Thymus (tissue), 11 donors: ENCODE data around the gene ASCC1. TPM values are rescaled to one million over a fixed set of nuclear protein-coding genes. Genes with fewer than 3 reads are reported as not detected.

ENCODE experiments used
- DNase-seq, 9 donors: peaks; one replicate each; pipeline ENCODE4 v3.0.0-alpha.2; 2013; ENCODE audit warnings: low spot score in 9 of 9, low read depth in 6 of 9, missing footprints in 1 of 9
- H3K27ac ChIP-seq, 2 donors: one replicate each; pipeline ENCODE4 v1.5.1; 2013; ENCODE audit warnings: control low read depth in 1 of 2, low read depth in 1 of 2, low read length in 1 of 2, mild to moderate bottlenecking in 1 of 2, moderate library complexity in 1 of 2
- H3K27me3 ChIP-seq, 2 donors: one replicate each; pipeline ENCODE4 v1.5.1; 2013; ENCODE audit warnings: low read length in 1 of 2; ENCODE audit not compliant: control insufficient read depth in 2 of 2, insufficient read depth in 1 of 2
- H3K36me3 ChIP-seq, 2 donors: one replicate each; pipeline ENCODE4 v1.5.1; 2013; ENCODE audit warnings: low read length in 1 of 2, mild to moderate bottlenecking in 1 of 2, moderate library complexity in 1 of 2; ENCODE audit not compliant: control insufficient read depth in 2 of 2, insufficient read depth in 2 of 2
- H3K4me1 ChIP-seq, 2 donors: one replicate each; pipeline ENCODE4 v1.5.1; 2013; ENCODE audit warnings: low read length in 2 of 2; ENCODE audit not compliant: control insufficient read depth in 2 of 2, insufficient read depth in 2 of 2
- H3K4me3 ChIP-seq, 2 donors: one replicate each; pipeline ENCODE4 v1.5.1; 2013; ENCODE audit warnings: low read length in 2 of 2, control low read depth in 1 of 2, mild to moderate bottlenecking in 1 of 2
- H3K9me3 ChIP-seq, 2 donors: one replicate each; pipeline ENCODE4 v1.5.1; 2013; ENCODE audit warnings: low read length in 1 of 2, mild to moderate bottlenecking in 1 of 2; ENCODE audit not compliant: control insufficient read depth in 2 of 2, insufficient read depth in 1 of 2
- WGBS: extraction: QIAGEN DNeasy Blood & Tissue Kit; methylation state at CpG from one replicate; pipeline ENCODE4 v1.1.7; 2013; 5-methylcytosine and 5-hydroxymethylcytosine counted together
- polyA plus RNA-seq: library from polyadenylated mRNA; stranded (reverse); fragments of 200-250 nt; gene quantifications from one replicate; pipeline ENCODE4 v1.2.3, GENCODE V29; 2013
- total RNA-seq: library from RNA; stranded (reverse); fragments of 120-200 nt; gene quantifications from one replicate; pipeline ENCODE4 v1.2.4, GENCODE V29; 2013
- donor health status: healthy.

ASCC1 gene
- total and polyA plus RNA-seq, 2 donors, result 22.1 to 29.7 TPM

DNA sequence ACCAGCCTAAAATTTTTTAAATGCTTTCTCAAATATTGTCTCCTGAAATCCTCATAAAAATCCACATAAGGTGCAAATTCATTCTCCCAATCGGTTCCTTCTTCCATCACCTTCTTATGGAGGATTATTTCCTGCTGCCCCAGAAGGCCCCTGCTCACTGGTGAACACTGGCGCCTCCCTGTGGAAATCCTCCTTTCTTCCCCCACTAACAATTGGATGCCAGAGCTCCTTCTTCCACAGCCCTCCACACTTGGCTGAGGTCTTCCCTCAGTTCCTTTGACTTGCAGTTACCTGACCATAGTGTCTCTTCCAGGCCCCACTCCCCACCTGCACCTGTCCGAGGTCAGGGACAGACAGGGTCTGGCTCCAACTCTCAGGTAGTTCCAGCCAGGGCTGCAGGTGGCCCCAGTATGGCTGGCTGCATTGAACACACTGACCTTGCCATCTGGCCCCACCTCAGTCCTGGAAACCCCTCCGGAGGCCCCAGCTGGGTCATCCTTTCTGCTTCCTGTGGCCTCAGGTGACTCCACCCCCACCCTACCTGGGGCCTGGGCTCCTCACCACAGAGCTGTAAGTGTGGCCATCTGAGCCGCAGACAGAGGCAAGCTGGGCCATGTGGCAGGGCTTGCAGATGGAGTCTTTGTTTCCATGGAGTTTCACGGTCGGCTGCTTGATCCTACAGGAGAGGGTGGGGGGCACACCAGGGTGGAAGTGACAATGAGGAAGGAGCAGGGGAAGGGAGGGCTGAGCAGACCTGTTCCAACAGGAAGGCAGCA is 146.1 kb downstream of the ASCC1 start:
- no peak overlapping the region for H3K4me3 ChIP-seq
- peaks cover 69 to 95% of the 10 kb centered on the region in 2 donors for H3K36me3 ChIP-seq
- DNase-seq, result no peak
- 55% methylated on average over 7 of the region's 7 CpGs for WGBS
- peak overlapping the region in 1 of 2 donors; percentile 45 for H3K27ac ChIP-seq
- no peaks in the 10 kb centered on the region for H3K27me3 ChIP-seq
- peaks cover 6 to 74% of the 10 kb centered on the region in 2 donors for H3K4me1 ChIP-seq
- H3K9me3 ChIP-seq, result peaks cover 0 to 6% of the 10 kb centered on the region in 2 donors

DNA sequence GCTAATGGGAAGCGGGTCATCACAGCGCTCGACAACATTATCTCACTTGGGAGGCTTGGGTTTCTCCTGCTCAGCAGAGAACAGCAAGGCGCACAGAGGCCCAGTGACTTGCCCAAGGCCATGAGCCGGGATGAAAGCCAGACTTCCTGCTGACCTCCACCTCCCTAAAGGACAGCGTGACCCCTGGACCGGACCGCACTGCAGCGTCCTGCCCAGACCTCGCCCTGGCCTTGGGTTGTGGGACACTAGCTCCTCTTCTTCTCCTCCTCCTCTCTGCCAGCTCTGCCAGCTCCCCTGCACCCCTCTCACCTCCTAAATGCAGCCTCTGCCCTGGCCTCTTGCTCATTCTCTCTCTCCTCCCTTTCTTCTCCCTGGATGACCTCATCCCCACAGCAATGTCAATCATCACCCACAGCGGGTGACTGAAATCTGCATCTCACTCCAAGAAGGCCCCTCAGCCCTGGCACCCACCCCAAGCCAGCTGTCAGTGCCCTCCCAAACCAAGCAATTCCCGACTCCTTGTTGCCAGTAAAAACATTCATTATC is 147.1 kb downstream of the ASCC1 start:
- Histone ChIP-seq H3K9me3 (peaks cover 0 to 6% of the 10 kb centered on the region in 2 donors), H3K4me1 (peaks cover 2 to 67% of the 10 kb centered on the region in 2 donors), H3K27me3 (no peaks in the 10 kb centered on the region), H3K36me3 (peaks cover 67 to 91% of the 10 kb centered on the region in 2 donors), H3K4me3 (no peak overlapping the region), H3K27ac (peak overlapping the region; percentile 17 to 42)
- DNase-seq, result no peak
- 86% methylated on average over 12 of the region's 12 CpGs for WGBS

DNA sequence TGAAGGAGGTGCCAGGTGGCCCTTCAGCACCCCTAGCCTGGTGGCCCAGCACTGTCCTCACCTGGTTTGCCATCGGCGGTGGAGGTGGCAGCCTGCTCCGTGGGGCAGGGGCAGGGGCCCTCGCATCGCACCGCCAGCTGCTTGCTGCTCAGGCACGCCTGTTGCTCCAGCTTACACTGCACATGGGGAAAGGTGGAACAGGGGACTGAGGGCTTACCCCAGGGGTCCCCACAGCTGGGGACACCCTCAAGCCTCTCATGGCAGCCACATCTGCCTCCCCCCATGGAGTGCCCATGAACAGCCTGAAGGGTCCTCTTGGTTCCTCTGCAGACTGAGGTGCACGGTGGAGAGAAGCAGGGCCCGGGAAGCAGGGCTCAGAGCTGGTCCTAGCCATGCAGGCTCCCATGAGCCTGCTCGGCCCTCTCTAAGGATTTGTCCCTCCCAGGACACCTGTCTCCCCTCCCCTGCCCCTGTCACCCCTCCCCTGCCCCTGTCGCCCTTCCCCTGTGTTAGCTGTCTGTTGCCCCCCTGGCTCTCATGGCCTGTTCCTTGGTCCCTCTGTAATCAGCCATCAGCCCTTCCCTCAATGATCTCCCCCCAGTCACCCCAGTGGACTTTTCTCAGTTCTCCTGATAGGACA is 147.8 kb downstream of the ASCC1 start:
- 96% methylated on average over 11 of the region's 11 CpGs for WGBS
- H3K4me3 ChIP-seq, result no peak overlapping the region
- DNase-seq, result no peak
- peaks cover 72 to 93% of the 10 kb centered on the region in 2 donors for H3K36me3 ChIP-seq
- peak overlapping the region in 1 of 2 donors; percentile 51 for H3K27ac ChIP-seq
- peaks cover 0 to 6% of the 10 kb centered on the region in 2 donors for H3K9me3 ChIP-seq
- no peaks in the 10 kb centered on the region for H3K27me3 ChIP-seq
- peaks cover 2 to 65% of the 10 kb centered on the region in 2 donors for H3K4me1 ChIP-seq

GRCh38 chr10:72067463-72068125 is 148.5 kb downstream of the ASCC1 start:
- 91% methylated on average over 13 of the region's 13 CpGs for WGBS
- peaks cover 0 to 6% of the 10 kb centered on the region in 2 donors for H3K9me3 ChIP-seq
- peaks cover 74 to 93% of the 10 kb centered on the region in 2 donors for H3K36me3 ChIP-seq
- H3K27ac ChIP-seq, result peak overlapping the region in 1 of 2 donors; percentile 70
- H3K4me1 ChIP-seq, result peaks cover 2 to 60% of the 10 kb centered on the region in 2 donors
- no peak for DNase-seq
- H3K27me3 ChIP-seq, result no peaks in the 10 kb centered on the region
- H3K4me3 ChIP-seq, result no peak overlapping the region

- no peak for DNase-seq
- peaks cover 74 to 93% of the 10 kb centered on the region in 2 donors for H3K36me3 ChIP-seq
- WGBS, result 94% methylated on average over 18 of the region's 18 CpGs
- no peak overlapping the region for H3K4me3 ChIP-seq
- peaks cover 2 to 60% of the 10 kb centered on the region in 2 donors for H3K4me1 ChIP-seq
- peaks cover 0 to under 1% of the 10 kb centered on the region in 2 donors for H3K9me3 ChIP-seq
- H3K27me3 ChIP-seq, result no peaks in the 10 kb centered on the region
- H3K27ac ChIP-seq, result peak overlapping the region in 1 of 2 donors; percentile 70
These were observed 149.5 kb downstream of the ASCC1 start for GRCh38 chr10:72066318-72067284.

DNA sequence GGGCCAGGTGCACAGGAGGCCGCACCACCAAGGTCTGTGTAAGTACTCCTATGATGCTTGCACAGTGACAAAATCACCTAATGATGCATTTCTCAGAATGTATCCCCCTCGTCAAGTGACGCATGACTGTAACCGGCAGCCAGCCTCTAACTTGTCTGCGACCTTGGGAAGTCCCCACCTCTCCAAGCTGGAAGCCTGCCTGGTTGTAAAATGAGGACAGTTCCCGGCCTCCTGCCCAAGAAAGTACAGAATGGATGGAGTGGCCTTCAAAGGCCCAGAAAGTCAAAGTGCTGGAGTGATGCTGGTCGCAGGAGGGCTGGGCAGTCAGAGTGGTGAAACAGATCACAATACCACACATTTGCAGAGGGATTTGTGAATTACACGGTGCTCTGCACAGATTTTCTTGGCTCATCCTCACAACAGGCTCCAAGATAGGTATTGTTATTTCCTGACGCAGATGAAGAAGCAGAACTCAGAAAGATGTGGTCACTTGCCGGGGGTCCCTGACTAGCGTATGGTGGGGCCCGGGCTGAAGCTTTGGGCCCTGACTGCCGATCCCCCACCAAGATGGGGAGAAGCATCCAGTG is 150.5 kb downstream of the ASCC1 start:
- peaks cover 80 to 87% of the 10 kb centered on the region in 2 donors for H3K36me3 ChIP-seq
- 93% methylated on average over 13 of the region's 13 CpGs for whole genome bisulfite sequencing

GRCh38 chr10:72063703-72064391 is 152.2 kb downstream of the ASCC1 start:
- peaks cover 67 to 72% of the 10 kb centered on the region in 2 donors for H3K36me3 ChIP-seq
- H3K27ac ChIP-seq, result peak overlapping the region; percentile 32
- H3K27me3 ChIP-seq, result no peaks in the 10 kb centered on the region
- no peaks in the 10 kb centered on the region for H3K9me3 ChIP-seq
- DNase-seq, result no peak
- H3K4me1 ChIP-seq, result peaks cover 0 to 52% of the 10 kb centered on the region in 2 donors
- no peak overlapping the region for H3K4me3 ChIP-seq
- WGBS, result 90% methylated on average over 9 of the region's 9 CpGs

More for the DNA sequence above, 150.5 kb downstream of the ASCC1 start:
- H3K27me3 ChIP-seq, result no peaks in the 10 kb centered on the region
- H3K9me3 ChIP-seq, result no peaks in the 10 kb centered on the region
- no peak for DNase-seq
- peak overlapping the region in 1 of 2 donors; percentile 70 for H3K27ac ChIP-seq
- H3K4me1 ChIP-seq, result peaks cover 0 to 59% of the 10 kb centered on the region in 2 donors
- no peak overlapping the region for H3K4me3 ChIP-seq
